ENCODE results near the gene STOX2. TPM values are rescaled to one million over a fixed set of nuclear protein-coding genes. Genes with fewer than 3 reads are reported as not detected.

The STOX2 gene
- total RNA-seq, result not detected

GRCh38 chr4:183905081-183905592, at the start of gene STOX2:
TSS of gene STOX2 (plus strand) at chr4:183905307. CDS start at chr4:183906791, 1,484 bp downstream.
- ChIA-PET POLR2A (no interaction called here), CTCF (no interaction called here)
- ATAC-seq (peak; percentile 44), DNase-seq (peak; percentile 28)
- Mint-ChIP-seq H3K27me3 (ENCODE audit: low read depth) (peaks cover 77% of the 10 kb centered on the region), H3K9me3 (ENCODE audit: insufficient read depth) (no peaks in the 10 kb centered on the region), H3K4me1 (ENCODE audit: low read depth) (no peaks in the 10 kb centered on the region), H3K27ac (no peak within 1 kb of the TSS), H3K36me3 (ENCODE audit: low read depth) (no peaks in the 10 kb centered on the region), H3K4me3 (peak within 1 kb of the TSS; percentile 20)

GRCh38 chr4:183855323-183856190, 49.5 kb upstream of the STOX2 start:
- POLR2A ChIA-PET, result no interaction called here
- H3K4me3 Mint-ChIP-seq, result no peak overlapping the region
- CTCF ChIA-PET, result no interaction called here
- DNase-seq (no peak), ATAC-seq (no peak)
- H3K9me3 Mint-ChIP-seq (ENCODE audit: insufficient read depth), result no peaks in the 10 kb centered on the region
- H3K36me3 Mint-ChIP-seq (ENCODE audit: low read depth), result no peaks in the 10 kb centered on the region
- no peak overlapping the region for H3K27ac Mint-ChIP-seq
- peaks cover 13% of the 10 kb centered on the region for H3K27me3 Mint-ChIP-seq (ENCODE audit: low read depth)
- no peaks in the 10 kb centered on the region for H3K4me1 Mint-ChIP-seq (ENCODE audit: low read depth)

- Mint-ChIP-seq H3K27ac (no peak overlapping the region), H3K27me3 (ENCODE audit: low read depth) (peaks cover 13% of the 10 kb centered on the region), H3K4me3 (no peak overlapping the region), H3K36me3 (ENCODE audit: low read depth) (no peaks in the 10 kb centered on the region), H3K9me3 (ENCODE audit: insufficient read depth) (no peaks in the 10 kb centered on the region), H3K4me1 (ENCODE audit: low read depth) (no peaks in the 10 kb centered on the region)
- POLR2A ChIA-PET, result no interaction called here
- ATAC-seq (no peak), DNase-seq (no peak)
- CTCF ChIA-PET, result no interaction called here
Measured at GRCh38 chr4:183857040-183857439, 48.1 kb upstream of the STOX2 start.

- POLR2A ChIA-PET, result no interaction called here
- no peaks in the 10 kb centered on the region for H3K36me3 Mint-ChIP-seq (ENCODE audit: low read depth)
- no peak overlapping the region for H3K27ac Mint-ChIP-seq
Measured at GRCh38 chr4:183858011-183858615, 47.0 kb upstream of the STOX2 start.

GRCh38 chr4:183860119-183860518, 45.0 kb upstream of the STOX2 start:
- Mint-ChIP-seq H3K27me3 (ENCODE audit: low read depth) (peaks cover 5% of the 10 kb centered on the region), H3K9me3 (ENCODE audit: insufficient read depth) (no peaks in the 10 kb centered on the region), H3K4me1 (ENCODE audit: low read depth) (no peaks in the 10 kb centered on the region), H3K27ac (no peak overlapping the region), H3K36me3 (ENCODE audit: low read depth) (no peaks in the 10 kb centered on the region), H3K4me3 (no peak overlapping the region)
- ATAC-seq, result no peak
- ChIA-PET CTCF (no interaction called here), POLR2A (no interaction called here)
- no peak for DNase-seq

More at GRCh38 chr4:183858011-183858615, 47.0 kb upstream of the STOX2 start:
- CTCF ChIA-PET, result interaction anchor here (1.3 kb wide), 2 partner anchors 11 to 308 kb away, joined by 3 read pairs; no protein-coding TSS in a partner anchor
- H3K9me3 Mint-ChIP-seq (ENCODE audit: insufficient read depth), result no peaks in the 10 kb centered on the region
- H3K4me1 Mint-ChIP-seq (ENCODE audit: low read depth), result no peaks in the 10 kb centered on the region
- ATAC-seq, result no peak
- H3K4me3 Mint-ChIP-seq, result no peak overlapping the region
- H3K27me3 Mint-ChIP-seq (ENCODE audit: low read depth), result peaks cover 10% of the 10 kb centered on the region
- DNase-seq, result no peak

- no peak for ATAC-seq
- Mint-ChIP-seq H3K27me3 (ENCODE audit: low read depth) (peaks cover 4% of the 10 kb centered on the region), H3K36me3 (ENCODE audit: low read depth) (no peaks in the 10 kb centered on the region), H3K4me1 (ENCODE audit: low read depth) (no peaks in the 10 kb centered on the region), H3K4me3 (no peak overlapping the region), H3K27ac (no peak overlapping the region), H3K9me3 (ENCODE audit: insufficient read depth) (no peaks in the 10 kb centered on the region)
- no peak for DNase-seq
- ChIA-PET CTCF (no interaction called here), POLR2A (no interaction called here)
Measured at GRCh38 chr4:183860731-183861130, 44.4 kb upstream of the STOX2 start.

- ChIA-PET CTCF (no interaction called here), POLR2A (no interaction called here)
- no peak for ATAC-seq
- no peaks in the 10 kb centered on the region for H3K36me3 Mint-ChIP-seq (ENCODE audit: low read depth)
- DNase-seq, result no peak
- H3K4me3 Mint-ChIP-seq, result no peak overlapping the region
- peaks cover 4% of the 10 kb centered on the region for H3K27me3 Mint-ChIP-seq (ENCODE audit: low read depth)
- H3K4me1 Mint-ChIP-seq (ENCODE audit: low read depth), result no peaks in the 10 kb centered on the region
- no peak overlapping the region for H3K27ac Mint-ChIP-seq
- no peaks in the 10 kb centered on the region for H3K9me3 Mint-ChIP-seq (ENCODE audit: insufficient read depth)
Measured at GRCh38 chr4:183861426-183861825, 43.7 kb upstream of the STOX2 start.

GRCh38 chr4:183863155-183863825, 41.8 kb upstream of the STOX2 start:
- H3K27ac Mint-ChIP-seq, result no peak overlapping the region
- no peak for ATAC-seq

GRCh38 chr4:183867247-183867646, 37.9 kb upstream of the STOX2 start:
- DNase-seq (no peak), ATAC-seq (no peak)
- H3K27ac Mint-ChIP-seq, result no peak overlapping the region

More at GRCh38 chr4:183863155-183863825, 41.8 kb upstream of the STOX2 start:
- Mint-ChIP-seq H3K27me3 (ENCODE audit: low read depth) (peaks cover 2% of the 10 kb centered on the region), H3K4me1 (ENCODE audit: low read depth) (no peaks in the 10 kb centered on the region), H3K4me3 (no peak overlapping the region), H3K36me3 (ENCODE audit: low read depth) (no peaks in the 10 kb centered on the region), H3K9me3 (ENCODE audit: insufficient read depth) (no peaks in the 10 kb centered on the region)
- ChIA-PET CTCF (no interaction called here), POLR2A (no interaction called here)
- no peak for DNase-seq

GRCh38 chr4:183870997-183871396, 34.1 kb upstream of the STOX2 start:
- H3K27me3 Mint-ChIP-seq (ENCODE audit: low read depth), result peaks cover 2% of the 10 kb centered on the region
- no peak for ATAC-seq

More at GRCh38 chr4:183867247-183867646, 37.9 kb upstream of the STOX2 start:
- no peaks in the 10 kb centered on the region for H3K4me1 Mint-ChIP-seq (ENCODE audit: low read depth)
- CTCF ChIA-PET, result no interaction called here
- no peaks in the 10 kb centered on the region for H3K36me3 Mint-ChIP-seq (ENCODE audit: low read depth)
- POLR2A ChIA-PET, result no interaction called here
- no peaks in the 10 kb centered on the region for H3K9me3 Mint-ChIP-seq (ENCODE audit: insufficient read depth)
- peaks cover 4% of the 10 kb centered on the region for H3K27me3 Mint-ChIP-seq (ENCODE audit: low read depth)
- H3K4me3 Mint-ChIP-seq, result no peak overlapping the region

GRCh38 chr4:183871581-183871980, 33.5 kb upstream of the STOX2 start:
- DNase-seq, result no peak
- Mint-ChIP-seq H3K27me3 (ENCODE audit: low read depth) (peaks cover 2% of the 10 kb centered on the region), H3K27ac (no peak overlapping the region), H3K9me3 (ENCODE audit: insufficient read depth) (no peaks in the 10 kb centered on the region), H3K4me1 (ENCODE audit: low read depth) (no peaks in the 10 kb centered on the region), H3K36me3 (ENCODE audit: low read depth) (no peaks in the 10 kb centered on the region), H3K4me3 (no peak overlapping the region)
- CTCF ChIA-PET, result no interaction called here
- POLR2A ChIA-PET, result no interaction called here
- no peak for ATAC-seq

More at GRCh38 chr4:183870997-183871396, 34.1 kb upstream of the STOX2 start:
- ChIA-PET CTCF (no interaction called here), POLR2A (no interaction called here)
- Mint-ChIP-seq H3K36me3 (ENCODE audit: low read depth) (no peaks in the 10 kb centered on the region), H3K4me3 (no peak overlapping the region), H3K9me3 (ENCODE audit: insufficient read depth) (no peaks in the 10 kb centered on the region), H3K4me1 (ENCODE audit: low read depth) (no peaks in the 10 kb centered on the region), H3K27ac (no peak overlapping the region)
- no peak for DNase-seq

GRCh38 chr4:183872531-183872930, 32.6 kb upstream of the STOX2 start:
- no peaks in the 10 kb centered on the region for H3K9me3 Mint-ChIP-seq (ENCODE audit: insufficient read depth)
- ATAC-seq (no peak), DNase-seq (no peak)
- H3K27ac Mint-ChIP-seq, result no peak overlapping the region
- peaks cover 2% of the 10 kb centered on the region for H3K27me3 Mint-ChIP-seq (ENCODE audit: low read depth)
- CTCF ChIA-PET, result no interaction called here
- no peaks in the 10 kb centered on the region for H3K36me3 Mint-ChIP-seq (ENCODE audit: low read depth)
- POLR2A ChIA-PET, result no interaction called here
- no peak overlapping the region for H3K4me3 Mint-ChIP-seq
- H3K4me1 Mint-ChIP-seq (ENCODE audit: low read depth), result no peaks in the 10 kb centered on the region
